GM21786 (cell line): Measurements from ENCODE around the gene HDHD5.

ENCODE experiments used
- ATAC-seq: cut with Tn5 transposase; IDR thresholded peaks from one replicate; pipeline ENCODE4 v1.9.1; 2021; ENCODE audit not compliant: unreplicated experiment

HDHD5 gene

DNA sequence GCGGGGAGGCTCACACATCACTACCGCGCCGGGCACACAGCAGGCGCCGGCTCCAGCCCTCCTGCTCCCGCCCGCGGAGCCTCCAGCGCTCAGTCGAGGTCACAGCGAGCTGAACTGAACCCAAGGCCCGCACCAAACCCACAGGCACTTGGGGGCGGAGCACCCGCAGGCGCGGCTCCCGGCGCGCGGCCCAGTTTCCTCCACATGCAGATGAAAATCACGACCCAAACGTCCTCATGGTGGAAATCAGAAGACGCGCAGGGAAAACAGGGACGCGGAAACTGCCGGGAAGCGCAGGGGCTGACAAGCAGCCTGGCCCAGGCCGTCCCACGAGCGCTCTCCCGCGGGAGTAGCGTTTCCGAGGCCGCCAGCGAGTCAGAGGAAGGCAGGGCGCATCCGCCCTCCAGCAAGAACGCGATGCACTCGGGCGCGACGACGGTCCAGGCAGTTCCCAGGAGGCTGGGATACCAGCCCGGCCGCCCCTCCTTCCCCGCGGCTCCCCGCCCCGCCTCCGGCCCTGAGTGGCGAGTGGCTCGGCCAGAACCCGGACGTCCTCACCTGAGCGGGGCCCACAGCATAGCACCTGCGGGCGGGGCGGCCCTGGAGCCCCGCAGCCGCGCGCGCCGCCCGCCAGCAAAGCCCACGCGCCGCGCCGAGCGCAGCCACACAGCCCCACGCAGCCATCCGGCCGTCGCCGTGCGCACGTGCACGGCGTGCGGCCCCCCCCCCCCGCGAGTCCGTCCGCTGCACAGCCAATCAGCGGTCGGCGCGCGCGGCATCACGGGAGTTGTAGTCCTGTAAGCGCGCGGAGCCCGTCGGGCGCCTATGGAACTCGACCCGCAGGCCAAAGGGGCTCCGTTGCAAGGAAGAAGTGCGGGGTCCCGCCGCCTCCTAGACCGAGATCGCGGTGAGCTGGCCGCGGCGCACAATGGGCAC is at the start of gene HDHD5:
TSS of gene HDHD5 (minus strand) at position 710 of the 936 bp plus-strand sequence. CDS start at position 684, 26 bp downstream.
- ATAC-seq = peak; percentile 57

DNA sequence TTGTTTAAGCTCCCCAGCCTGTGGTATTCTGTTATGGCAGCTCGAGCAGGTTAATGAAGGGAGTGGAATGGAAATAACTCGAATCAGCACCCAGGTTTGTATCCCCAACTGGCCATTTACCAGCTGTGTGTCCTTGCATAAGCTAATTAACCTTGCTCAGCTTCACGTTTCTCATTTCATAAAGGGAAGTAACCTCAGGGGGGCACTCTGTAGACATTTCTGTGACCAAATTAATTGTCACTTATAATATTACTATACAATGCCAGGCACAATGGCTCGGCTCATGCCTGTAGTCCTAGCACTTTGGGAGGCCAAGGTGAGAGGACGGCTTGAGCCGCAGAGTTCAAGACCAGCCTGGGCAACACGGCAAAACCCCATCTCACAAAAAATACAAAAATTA is 46.4 kb upstream of the HDHD5 start:
- ATAC-seq = no peak

DNA sequence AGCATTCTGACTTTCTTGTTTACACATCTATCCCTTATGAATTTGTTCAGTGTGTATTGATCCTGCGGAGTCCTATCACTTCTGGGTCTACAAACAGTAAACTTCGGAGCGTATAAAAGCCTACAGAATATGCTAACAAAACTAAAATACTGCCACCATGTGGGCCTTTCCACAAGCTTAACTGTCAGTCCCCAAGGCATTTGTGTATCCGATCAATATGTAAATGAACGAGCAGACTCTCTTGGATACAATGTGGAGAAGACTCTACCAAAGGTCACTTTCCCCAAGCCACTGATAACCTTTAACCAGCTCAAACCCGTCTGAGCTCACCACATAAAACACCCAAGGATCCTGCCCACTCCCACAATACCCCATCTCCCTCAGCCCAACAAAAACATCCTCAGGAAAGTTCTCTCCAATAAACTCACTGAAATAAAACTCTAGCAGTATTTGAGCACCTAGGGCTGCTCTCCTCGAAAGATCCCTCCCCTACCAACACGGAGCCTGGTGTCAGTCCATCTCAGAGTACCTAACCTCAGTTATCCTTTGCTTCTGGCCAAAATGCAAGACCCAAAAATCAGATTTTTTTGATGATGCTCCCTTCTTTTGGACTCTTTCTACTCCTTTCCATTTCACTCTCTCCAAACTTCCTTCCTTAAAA is 42.3 kb upstream of the HDHD5 start:
- ATAC-seq = no peak

DNA sequence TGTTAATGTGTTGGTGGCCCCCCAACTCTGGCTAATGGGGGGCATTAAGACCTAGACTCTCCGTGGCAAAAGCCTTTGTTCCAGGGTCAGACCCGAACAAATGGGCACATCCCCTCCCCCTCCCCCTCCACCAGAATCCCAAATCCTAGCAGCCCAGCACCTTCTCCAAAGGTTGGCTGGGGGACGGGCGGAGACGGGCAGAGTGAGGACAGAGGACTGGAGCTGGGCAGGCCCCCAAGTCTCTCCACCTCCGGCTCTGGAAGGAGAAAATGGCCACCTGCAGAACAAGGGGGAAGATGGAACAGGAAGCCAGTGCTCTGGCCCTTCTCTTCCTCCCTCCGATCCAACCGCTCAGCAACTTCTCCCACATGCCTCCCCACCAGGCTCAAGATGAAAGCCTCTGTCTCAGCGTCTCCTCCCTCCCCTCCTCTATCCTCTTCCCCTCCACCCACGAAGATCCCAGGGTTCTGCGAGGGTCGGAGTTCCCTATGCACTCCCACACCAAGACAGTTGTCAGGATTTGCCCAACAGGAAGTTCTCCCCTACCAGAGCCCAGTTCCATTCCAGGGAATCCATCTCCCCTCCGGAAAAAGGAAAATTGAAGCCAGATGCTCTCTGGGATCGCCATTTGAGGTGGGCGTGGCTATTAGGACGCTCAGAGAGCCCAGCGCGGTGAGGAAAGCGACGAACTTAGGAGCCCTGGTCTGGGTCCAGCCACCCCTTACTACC is 40.1 kb upstream of the HDHD5 start:
- ATAC-seq = no peak

DNA sequence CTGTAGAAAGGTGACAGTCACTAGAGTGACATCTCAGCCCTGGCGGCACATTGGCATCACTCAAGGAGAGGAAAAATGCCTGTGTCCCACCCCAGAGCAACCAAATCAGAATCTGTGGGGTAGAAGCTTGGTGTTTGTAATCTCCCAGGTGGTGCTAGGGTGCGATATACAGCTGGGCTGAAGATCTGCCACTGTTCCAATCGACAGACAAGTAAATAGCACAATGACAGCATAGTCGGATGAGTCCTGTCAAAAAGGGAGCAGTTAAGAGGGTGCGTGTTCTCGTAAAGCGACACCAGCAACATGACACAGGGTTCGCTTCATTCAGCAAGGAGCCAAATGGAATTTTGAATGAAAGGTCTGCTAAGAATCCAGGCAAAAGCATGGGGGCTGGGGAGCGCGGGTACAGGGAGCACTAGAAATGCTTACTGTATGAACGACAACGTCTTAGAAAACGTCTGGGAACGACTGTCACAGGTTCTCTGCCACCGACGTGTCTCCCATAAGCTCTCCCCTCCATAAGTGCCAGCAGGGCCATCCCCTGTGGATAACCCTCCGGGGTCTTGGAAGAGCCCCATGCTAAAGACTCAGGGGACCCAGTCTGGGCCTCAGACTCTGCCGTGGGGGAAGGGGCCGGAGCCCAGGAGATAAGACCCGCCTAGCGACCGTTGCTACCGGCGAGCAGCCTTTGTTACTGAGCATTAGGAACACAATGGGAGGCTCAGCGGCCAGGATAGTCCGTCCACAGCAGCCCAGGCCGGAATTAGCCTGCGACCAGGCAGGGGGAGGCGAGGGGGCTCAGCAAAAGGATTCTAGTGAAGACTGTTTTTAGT is 39.3 kb upstream of the HDHD5 start:
- ATAC-seq = no peak

DNA sequence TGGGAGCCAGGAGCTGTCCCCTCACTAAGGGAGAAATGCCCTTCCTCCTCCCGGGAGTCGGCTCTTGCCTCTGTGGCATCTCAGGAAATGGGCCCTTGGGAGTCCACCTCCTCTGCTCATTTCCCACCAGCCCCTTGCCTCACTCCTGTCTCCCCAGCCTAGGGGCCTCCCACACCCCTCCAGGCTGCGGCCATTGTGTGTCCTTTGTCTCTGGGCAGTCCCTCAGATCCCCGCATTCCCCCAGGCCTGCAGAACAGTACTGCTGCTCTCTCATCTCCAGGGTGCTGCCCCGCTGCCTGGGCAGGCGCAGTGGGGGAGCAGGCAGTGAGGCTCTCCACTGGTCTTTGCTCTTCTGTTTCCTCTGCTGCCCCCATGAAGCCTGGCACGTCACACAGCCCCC is 35.1 kb upstream of the HDHD5 start:
- no peak for ATAC-seq

DNA sequence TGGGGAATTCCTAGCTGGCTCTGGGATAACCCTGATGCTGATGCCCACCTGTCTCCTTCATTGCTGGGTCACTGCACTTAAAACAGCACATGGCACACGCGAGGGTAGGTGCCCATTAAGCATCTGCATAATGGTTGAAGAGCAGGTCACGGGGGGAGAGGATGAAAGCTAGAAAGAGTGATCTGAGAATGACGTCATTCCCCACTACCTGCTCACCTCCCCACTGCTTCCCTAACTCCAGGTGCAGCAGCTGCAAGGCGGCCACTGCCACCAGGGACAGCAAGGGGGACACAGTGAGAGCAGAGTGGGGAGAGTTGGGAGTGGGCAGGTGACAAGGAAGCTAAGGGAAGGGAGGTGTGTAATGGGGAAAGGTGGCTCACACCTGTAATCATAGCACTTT is 33.1 kb upstream of the HDHD5 start:
- no peak for ATAC-seq

DNA sequence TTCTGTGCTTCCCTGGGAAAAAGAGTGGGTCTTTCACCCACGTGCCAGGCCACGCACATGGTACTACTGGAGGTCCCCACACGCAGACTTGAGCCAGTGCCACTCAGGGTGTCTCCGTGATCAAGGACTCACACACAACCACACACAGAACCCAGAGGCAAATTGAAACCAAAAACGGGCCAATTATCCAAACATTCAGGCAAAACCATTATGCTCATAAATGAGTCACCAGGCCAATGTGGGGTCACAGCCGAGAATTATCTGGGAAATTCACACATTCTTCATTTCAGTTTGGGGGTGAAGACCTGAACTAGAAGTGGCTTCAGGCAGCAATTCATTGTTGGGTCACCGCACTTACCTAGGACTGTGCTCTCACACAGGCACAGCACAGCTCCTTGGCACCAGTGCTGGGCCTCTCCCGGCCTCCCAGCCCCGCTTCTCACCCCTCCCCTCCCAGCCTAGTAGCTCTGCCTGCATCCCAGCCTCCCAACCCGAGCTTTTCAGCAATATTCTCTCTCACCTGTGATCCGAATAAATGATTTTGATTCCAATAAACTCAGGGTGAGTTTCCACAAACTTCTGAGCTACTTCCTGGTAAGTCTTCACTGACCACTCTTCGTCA is 32.2 kb upstream of the HDHD5 start:
- no peak for ATAC-seq

DNA sequence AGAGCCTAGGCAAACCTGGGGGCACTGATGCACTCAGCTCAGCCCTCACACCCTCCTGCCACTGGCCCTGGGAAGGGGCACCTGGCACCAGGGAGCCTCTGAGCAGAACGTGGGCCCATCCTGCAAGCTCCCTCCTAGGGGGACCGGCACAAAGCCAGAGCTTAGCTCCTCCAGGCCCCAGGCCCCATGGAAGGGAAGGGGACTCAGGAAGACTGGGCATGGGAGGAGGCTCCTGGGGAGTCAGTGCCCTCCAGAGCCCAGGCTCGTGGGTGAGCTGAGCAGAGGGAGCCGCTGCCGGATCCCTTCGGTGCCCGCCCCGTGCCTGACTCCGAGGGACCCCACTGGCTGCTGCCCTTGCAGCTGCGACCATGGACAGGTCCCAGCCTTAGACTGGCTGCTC is 31.6 kb upstream of the HDHD5 start:
- ATAC-seq = no peak

DNA sequence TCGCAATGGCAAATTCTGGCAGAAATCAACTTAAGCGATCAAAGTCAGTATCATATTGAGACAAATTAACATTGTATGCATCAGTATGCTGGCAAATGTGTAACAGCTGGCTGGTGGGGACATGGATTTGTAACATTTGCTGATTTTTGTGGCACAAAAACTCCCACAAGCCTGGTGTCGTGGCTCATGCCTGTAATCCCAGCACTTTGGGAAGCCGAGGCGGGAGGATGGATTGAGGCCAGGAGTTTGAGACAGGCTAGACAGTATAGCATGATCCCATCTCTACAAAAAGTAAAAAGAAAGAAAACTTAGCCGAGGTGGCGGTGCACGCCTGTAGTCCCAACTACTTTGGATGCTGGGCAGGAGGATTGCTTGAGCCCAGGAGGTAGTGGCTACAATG is 17.6 kb upstream of the HDHD5 start:
- no peak for ATAC-seq

DNA sequence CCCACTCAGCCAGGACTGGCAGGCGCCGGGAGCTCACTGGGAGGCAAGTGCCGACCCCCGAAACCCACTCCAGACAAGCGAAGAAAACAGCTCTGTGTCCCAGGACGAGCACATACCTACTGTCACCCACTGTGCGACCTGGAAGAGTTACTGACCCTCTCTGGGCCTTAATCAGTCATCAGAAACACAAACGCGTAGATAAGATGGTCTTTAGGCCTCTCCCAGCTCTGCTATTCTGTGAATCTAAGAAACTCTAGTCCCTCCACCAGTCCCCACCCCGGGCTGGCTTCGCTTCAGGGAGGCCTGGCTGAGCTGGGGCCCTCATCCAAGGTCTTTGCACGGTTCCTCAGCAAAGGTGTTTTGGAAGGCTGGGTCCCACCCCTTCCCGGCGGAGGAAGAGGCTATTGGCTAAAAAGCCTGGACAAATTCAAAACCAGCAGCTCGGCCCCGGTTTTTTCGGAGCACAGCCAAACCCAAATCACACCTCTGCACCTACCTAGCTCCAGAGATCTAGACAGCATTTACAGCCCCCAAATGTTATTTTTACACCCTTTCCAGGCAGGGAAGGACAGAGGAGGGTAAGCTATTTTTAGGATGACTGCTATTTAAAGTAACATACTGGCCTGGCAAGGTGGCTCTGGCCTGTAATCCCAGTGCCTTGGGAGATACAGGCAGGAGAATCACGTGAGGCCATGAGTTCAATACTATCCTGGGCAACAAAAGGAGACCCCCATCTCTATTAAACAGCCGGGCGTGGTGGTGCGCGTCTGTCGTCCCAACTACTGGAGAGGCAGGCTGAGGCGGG is 13.2 kb upstream of the HDHD5 start:
- ATAC-seq = no peak

DNA sequence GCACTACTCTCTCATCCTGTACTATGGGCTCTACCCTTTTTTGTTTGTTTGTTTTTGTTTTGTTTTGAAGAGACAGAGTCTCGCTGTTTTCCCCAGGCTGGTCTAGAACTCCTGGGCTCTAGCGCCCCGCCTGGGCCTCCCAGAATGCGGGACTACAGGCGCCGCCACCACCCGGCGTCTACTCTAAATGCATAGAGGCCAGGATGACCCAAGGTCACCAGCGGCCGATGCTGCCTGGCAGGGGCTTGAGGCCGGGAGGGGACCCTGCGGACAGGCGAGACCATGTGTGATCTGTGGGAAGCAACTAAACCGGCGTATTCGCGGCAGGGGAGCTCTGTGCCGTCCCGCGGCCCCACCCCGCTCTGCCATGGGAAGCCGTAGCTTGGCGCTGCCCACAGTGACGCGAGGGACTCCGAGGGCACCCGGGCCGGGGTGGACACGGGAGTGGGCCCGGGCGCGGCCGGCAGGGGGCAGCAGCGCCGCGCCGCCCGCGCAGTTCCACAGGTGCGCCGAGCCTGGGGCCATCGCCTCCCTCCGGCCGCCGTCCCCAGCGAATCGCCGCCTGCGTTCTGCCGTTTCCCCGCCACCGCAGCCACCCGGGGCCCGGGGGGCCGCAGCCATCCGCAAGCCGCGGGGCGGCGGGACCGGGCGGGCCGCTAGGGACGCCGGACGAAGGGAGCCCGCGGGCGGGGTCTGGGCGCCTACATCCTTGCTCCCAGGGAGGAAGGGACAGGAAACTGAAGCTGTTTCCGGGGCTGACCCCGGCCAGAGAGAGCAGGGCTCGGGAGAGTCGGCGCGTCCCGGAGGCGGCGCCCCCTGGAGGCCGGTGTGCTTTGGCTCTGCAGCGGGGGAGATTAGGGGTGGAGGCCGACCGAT is 12.3 kb upstream of the HDHD5 start:
- ATAC-seq = peak; percentile 85

DNA sequence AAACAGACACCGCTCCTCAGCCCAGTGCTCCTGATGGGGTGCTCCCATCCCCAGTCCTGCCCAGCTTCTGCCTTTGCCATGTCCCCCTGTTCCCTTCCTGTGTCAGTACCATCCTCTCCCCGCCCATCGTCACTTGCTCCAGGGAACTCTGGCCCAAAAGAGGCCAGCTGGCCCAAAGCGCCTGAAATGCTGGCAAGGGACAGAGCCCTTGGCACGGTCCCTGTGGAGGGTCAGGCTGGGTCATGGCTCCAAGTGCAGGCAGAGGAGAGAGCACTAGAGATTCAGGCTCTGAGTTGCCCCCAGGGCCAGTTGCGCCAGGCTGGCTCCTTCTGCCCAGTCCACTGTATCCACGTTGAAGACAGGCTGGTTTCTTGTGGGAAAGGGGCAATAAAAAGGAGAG is 8.4 kb upstream of the HDHD5 start:
- no peak for ATAC-seq

DNA sequence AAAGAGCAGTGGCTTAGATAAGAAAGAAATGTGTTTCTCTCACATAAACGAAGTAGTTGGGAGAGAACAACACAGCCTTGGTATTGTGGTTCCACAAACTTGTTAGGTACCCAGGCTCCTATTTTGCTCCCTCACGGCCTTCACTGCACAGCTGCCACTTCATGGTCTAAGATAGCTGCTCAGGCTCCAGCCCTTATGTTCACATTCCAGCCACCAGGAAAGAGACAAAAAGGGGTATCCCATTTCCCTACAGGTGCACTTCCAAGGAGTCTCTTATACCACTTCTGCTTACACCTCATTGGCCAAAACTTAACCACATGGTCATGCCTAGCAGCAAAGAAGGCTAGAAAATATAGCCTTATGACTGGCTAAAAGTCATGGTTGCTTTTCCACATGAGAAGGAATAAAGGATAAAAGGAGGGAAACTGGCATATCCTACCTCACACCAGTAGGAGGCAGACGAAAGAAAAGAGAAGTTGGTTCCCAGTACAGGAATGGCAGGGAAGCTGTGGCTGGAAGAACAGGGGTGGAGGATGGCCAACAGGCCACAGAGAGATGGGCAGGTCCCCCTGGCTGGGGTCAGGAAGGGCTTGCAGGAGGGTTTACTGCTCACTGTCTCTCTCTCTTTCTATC is 5.4 kb upstream of the HDHD5 start:
- ATAC-seq = no peak

DNA sequence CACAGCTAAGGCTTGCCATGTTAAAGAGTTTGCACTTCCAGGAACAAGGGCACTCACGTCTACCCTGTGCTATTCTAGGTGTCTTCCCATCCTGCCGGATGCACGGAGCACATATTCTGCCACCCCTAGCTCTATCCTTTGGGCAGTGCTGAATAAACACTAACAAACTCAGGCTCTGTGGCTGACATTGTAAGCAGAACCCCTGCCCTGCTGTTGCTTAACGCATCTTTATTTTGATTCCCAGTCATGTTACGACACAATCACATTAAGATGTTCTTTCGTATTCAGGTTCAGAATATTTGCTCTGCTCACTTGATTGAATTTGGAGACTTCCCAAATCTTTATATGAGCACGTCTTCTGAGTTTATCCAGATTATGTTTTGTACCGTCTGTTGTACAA is 3.7 kb upstream of the HDHD5 start:
- no peak for ATAC-seq

DNA sequence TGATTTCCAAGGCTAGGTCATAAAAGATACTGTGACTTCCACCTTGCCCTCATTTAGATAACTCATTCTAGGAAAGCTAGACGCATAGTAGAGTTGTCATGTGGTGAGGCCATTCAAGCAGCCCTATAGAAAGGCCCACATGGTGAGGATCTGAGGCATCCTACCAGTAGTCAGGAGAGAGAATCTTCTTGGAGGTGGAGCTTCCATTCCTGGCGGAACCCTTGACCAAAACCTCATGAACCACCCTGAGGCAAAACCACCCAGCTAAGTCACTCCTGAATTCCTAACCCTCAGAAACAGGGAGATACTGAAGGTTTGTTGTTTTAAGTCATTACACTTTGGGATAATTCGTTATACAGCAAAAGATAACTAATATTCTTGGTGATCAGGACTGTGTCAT is 2.9 kb upstream of the HDHD5 start:
- no peak for ATAC-seq

DNA sequence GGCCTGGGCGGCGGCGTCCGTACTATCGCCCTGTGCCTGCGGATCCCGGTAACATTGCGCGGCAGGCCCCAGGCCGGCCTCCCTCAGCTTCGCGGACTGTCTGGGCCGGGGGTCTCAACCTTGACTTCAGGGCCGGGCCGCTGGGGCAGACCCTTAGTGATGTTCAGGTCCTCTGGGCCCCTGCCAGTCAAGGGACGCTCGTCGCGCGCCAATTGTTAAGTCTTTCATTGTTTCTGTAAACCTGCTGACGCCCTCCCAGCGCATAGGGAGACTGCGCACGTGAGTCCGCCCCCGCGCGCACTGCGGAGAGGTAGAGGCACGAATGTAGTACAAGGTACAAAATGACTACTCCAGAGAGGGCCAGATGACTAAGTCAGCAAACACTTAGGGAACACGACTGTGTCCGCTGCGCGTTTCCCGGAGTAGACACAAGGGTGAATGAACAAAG is 451 bp upstream of the HDHD5 start:
- ATAC-seq = no peak

DNA sequence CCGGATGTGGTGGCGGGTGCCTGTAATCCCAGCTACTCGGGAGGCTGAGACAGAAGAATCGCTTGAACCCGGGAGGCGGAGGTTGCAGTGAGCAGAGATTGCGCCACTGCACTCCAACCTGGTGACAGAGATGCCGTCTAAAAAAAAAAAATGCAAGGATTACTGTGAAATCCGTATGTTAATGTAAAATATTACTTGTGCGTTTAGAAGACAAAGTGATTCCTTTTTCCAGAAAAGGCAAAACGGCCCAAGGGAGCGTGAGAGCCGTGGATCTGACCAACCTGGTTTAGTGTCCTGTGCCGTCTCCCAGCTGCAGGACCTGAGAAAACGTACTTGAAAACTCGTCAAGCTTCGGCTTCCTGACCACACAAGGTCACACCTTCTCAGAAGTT is 905 bp downstream of the HDHD5 start:
- no peak for ATAC-seq
